Measurements from ENCODE around the gene HIVEP3.

HIVEP3 gene

GRCh38 chr1:41846625-41847405 is 71.9 kb downstream of the HIVEP3 start:
- Histone ChIP-seq H3K27me3 (ENCODE audit: control insufficient read depth in 3 of 3, insufficient read depth in 3 of 3, low read depth in 1 of 3, low read length in 3 of 3) (no peaks in the 10 kb centered on the region), H2BK5ac (ENCODE audit: low read length) (no peak overlapping the region), H4K8ac (ENCODE audit: low read depth, low read length) (no peak overlapping the region), H3K9ac (ENCODE audit: low read depth, low read length, poor library complexity) (no peak overlapping the region), H3K79me1 (ENCODE audit: low read depth, low read length) (no peaks in the 10 kb centered on the region), H3K4me2 (ENCODE audit: insufficient read depth, low read length, poor library complexity, severe bottlenecking) (no peak overlapping the region), H2AK5ac (ENCODE audit: low read depth, low read length) (no peak overlapping the region), H3K27ac (replicated peaks; ENCODE audit: low read length) (no peak overlapping the region), H2BK15ac (ENCODE audit: low read length) (no peak overlapping the region), H3K4me1 (ENCODE audit: control insufficient read depth in 2 of 2, insufficient read depth in 1 of 2, low read depth in 1 of 2, low read length in 2 of 2) (peaks cover 13 to 16% of the 10 kb centered on the region in 2 donors), H3K4ac (ENCODE audit: low read length) (no peak overlapping the region), H2BK12ac (ENCODE audit: low read length) (no peak overlapping the region), H3K36me3 (replicated peaks in 1 of 2; ENCODE audit: control insufficient read depth in 2 of 2, insufficient read depth in 2 of 2, low read length in 2 of 2) (no peaks in the 10 kb centered on the region), H3K18ac (ENCODE audit: low read length) (no peak overlapping the region), H3K23ac (ENCODE audit: low read depth, low read length, poor library complexity) (no peak overlapping the region), H3K14ac (ENCODE audit: low read length) (no peak overlapping the region), H3K4me3 (ENCODE audit: low read length in 2 of 2) (no peak overlapping the region), H2BK120ac (ENCODE audit: low read depth, low read length) (no peak overlapping the region), H4K91ac (ENCODE audit: low read depth, low read length, poor library complexity) (no peak overlapping the region), H3K9me3 (replicated peaks in 1 of 2; ENCODE audit: control insufficient read depth in 2 of 2, insufficient read depth in 1 of 2, low read depth in 1 of 2, low read length in 2 of 2) (no peaks in the 10 kb centered on the region), H2AFZ (ENCODE audit: low read length) (no peak overlapping the region)
- WGBS, 2 donors (ENCODE audit: extremely low coverage in 2 of 2, insufficient read length in 2 of 2, insufficient replicate concordance in 1 of 2): no CpG with 5 or more reads among the region's 3 CpGs
- no peak for DNase-seq (ENCODE audit: low spot score)

DNA sequence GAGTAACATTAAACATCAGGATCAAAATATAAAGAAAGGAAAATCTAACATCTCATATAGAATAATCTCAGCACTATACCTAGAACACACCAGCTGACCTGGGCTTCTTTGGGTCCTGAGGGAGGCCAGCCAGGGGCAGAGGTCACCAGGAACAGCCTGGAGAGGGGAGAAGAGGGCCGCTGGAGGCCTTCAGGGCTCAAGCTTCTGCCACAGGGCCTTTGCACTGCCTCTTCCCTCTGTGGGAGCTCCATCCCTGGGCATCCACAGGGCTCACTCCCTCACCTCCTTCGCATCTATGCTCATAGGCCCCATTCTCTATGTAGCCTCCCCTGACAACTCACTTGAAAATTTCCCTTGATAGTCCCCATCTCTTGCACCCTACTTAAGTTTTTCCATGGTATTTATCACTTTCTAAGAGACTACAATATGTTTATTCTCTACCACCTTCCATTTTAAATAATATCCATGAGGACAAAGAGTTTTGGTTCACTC is 73.9 kb downstream of the HIVEP3 start:
- no peaks in the 10 kb centered on the region for H3K9me3 ChIP-seq (replicated peaks in 1 of 2; ENCODE audit: control insufficient read depth in 2 of 2, insufficient read depth in 1 of 2, low read depth in 1 of 2, low read length in 2 of 2)

GRCh38 chr1:41844255-41844654 is 74.5 kb downstream of the HIVEP3 start:
- no peak overlapping the region for H4K91ac ChIP-seq (ENCODE audit: low read depth, low read length, poor library complexity)
- H2BK15ac ChIP-seq (ENCODE audit: low read length): no peak overlapping the region
- H3K36me3 ChIP-seq (replicated peaks in 1 of 2; ENCODE audit: control insufficient read depth in 2 of 2, insufficient read depth in 2 of 2, low read length in 2 of 2): no peaks in the 10 kb centered on the region
- no peak overlapping the region for H3K27ac ChIP-seq (replicated peaks; ENCODE audit: low read length)
- no peak overlapping the region for H3K14ac ChIP-seq (ENCODE audit: low read length)
- WGBS, 2 donors (ENCODE audit: extremely low coverage in 2 of 2, insufficient read length in 2 of 2, insufficient replicate concordance in 1 of 2): no CpG with 5 or more reads among the region's 8 CpGs
- H2BK5ac ChIP-seq (ENCODE audit: low read length): no peak overlapping the region
- no peaks in the 10 kb centered on the region for H3K9me3 ChIP-seq (replicated peaks in 1 of 2; ENCODE audit: control insufficient read depth in 2 of 2, insufficient read depth in 1 of 2, low read depth in 1 of 2, low read length in 2 of 2)
- H4K8ac ChIP-seq (ENCODE audit: low read depth, low read length): no peak overlapping the region
- no peak overlapping the region for H3K23ac ChIP-seq (ENCODE audit: low read depth, low read length, poor library complexity)
- no peak overlapping the region for H2AK5ac ChIP-seq (ENCODE audit: low read depth, low read length)
- H3K4me2 ChIP-seq (ENCODE audit: insufficient read depth, low read length, poor library complexity, severe bottlenecking): no peak overlapping the region
- H2BK120ac ChIP-seq (ENCODE audit: low read depth, low read length): no peak overlapping the region
- H3K4me1 ChIP-seq (ENCODE audit: control insufficient read depth in 2 of 2, insufficient read depth in 1 of 2, low read depth in 1 of 2, low read length in 2 of 2): peaks cover 13 to 16% of the 10 kb centered on the region in 2 donors
- H3K4me3 ChIP-seq (ENCODE audit: low read length in 2 of 2): no peak overlapping the region
- no peak for DNase-seq (ENCODE audit: low spot score)
- peak overlapping the region; percentile 15 for H3K18ac ChIP-seq (ENCODE audit: low read length)
- no peaks in the 10 kb centered on the region for H3K27me3 ChIP-seq (ENCODE audit: control insufficient read depth in 3 of 3, insufficient read depth in 3 of 3, low read depth in 1 of 3, low read length in 3 of 3)
- no peak overlapping the region for H2AFZ ChIP-seq (ENCODE audit: low read length)
- no peaks in the 10 kb centered on the region for H3K79me1 ChIP-seq (ENCODE audit: low read depth, low read length)
- no peak overlapping the region for H3K4ac ChIP-seq (ENCODE audit: low read length)
- H3K9ac ChIP-seq (ENCODE audit: low read depth, low read length, poor library complexity): no peak overlapping the region
- H2BK12ac ChIP-seq (ENCODE audit: low read length): no peak overlapping the region

More for the DNA sequence above, 73.9 kb downstream of the HIVEP3 start:
- H3K9ac ChIP-seq (ENCODE audit: low read depth, low read length, poor library complexity): no peak overlapping the region
- no peak for DNase-seq (ENCODE audit: low spot score)
- H3K23ac ChIP-seq (ENCODE audit: low read depth, low read length, poor library complexity): no peak overlapping the region
- H3K4me2 ChIP-seq (ENCODE audit: insufficient read depth, low read length, poor library complexity, severe bottlenecking): no peak overlapping the region
- no peak overlapping the region for H3K4me3 ChIP-seq (ENCODE audit: low read length in 2 of 2)
- H2AK5ac ChIP-seq (ENCODE audit: low read depth, low read length): no peak overlapping the region
- H2BK12ac ChIP-seq (ENCODE audit: low read length): no peak overlapping the region
- H3K4ac ChIP-seq (ENCODE audit: low read length): no peak overlapping the region
- H3K18ac ChIP-seq (ENCODE audit: low read length): no peak overlapping the region
- no peak overlapping the region for H2BK5ac ChIP-seq (ENCODE audit: low read length)
- peaks cover 13 to 16% of the 10 kb centered on the region in 2 donors for H3K4me1 ChIP-seq (ENCODE audit: control insufficient read depth in 2 of 2, insufficient read depth in 1 of 2, low read depth in 1 of 2, low read length in 2 of 2)
- no CpG with 5 or more reads among the region's 2 CpGs for WGBS, 2 donors (ENCODE audit: extremely low coverage in 2 of 2, insufficient read length in 2 of 2, insufficient replicate concordance in 1 of 2)
- no peak overlapping the region for H3K14ac ChIP-seq (ENCODE audit: low read length)
- H4K91ac ChIP-seq (ENCODE audit: low read depth, low read length, poor library complexity): no peak overlapping the region
- no peaks in the 10 kb centered on the region for H3K79me1 ChIP-seq (ENCODE audit: low read depth, low read length)
- H3K27me3 ChIP-seq (ENCODE audit: control insufficient read depth in 3 of 3, insufficient read depth in 3 of 3, low read depth in 1 of 3, low read length in 3 of 3): no peaks in the 10 kb centered on the region
- H2BK120ac ChIP-seq (ENCODE audit: low read depth, low read length): no peak overlapping the region
- no peaks in the 10 kb centered on the region for H3K36me3 ChIP-seq (replicated peaks in 1 of 2; ENCODE audit: control insufficient read depth in 2 of 2, insufficient read depth in 2 of 2, low read length in 2 of 2)
- H2AFZ ChIP-seq (ENCODE audit: low read length): no peak overlapping the region
- no peak overlapping the region for H2BK15ac ChIP-seq (ENCODE audit: low read length)
- no peak overlapping the region for H4K8ac ChIP-seq (ENCODE audit: low read depth, low read length)
- H3K27ac ChIP-seq (replicated peaks; ENCODE audit: low read length): no peak overlapping the region

GRCh38 chr1:41842993-41843755 is 75.5 kb downstream of the HIVEP3 start:
- H3K36me3 ChIP-seq (replicated peaks in 1 of 2; ENCODE audit: control insufficient read depth in 2 of 2, insufficient read depth in 2 of 2, low read length in 2 of 2): no peaks in the 10 kb centered on the region
- DNase-seq (ENCODE audit: low spot score): no peak
- no peaks in the 10 kb centered on the region for H3K9me3 ChIP-seq (replicated peaks in 1 of 2; ENCODE audit: control insufficient read depth in 2 of 2, insufficient read depth in 1 of 2, low read depth in 1 of 2, low read length in 2 of 2)
- no peak overlapping the region for H3K4me2 ChIP-seq (ENCODE audit: insufficient read depth, low read length, poor library complexity, severe bottlenecking)
- H3K79me1 ChIP-seq (ENCODE audit: low read depth, low read length): no peaks in the 10 kb centered on the region
- H3K27me3 ChIP-seq (ENCODE audit: control insufficient read depth in 3 of 3, insufficient read depth in 3 of 3, low read depth in 1 of 3, low read length in 3 of 3): no peaks in the 10 kb centered on the region
- peaks cover 13 to 16% of the 10 kb centered on the region in 2 donors for H3K4me1 ChIP-seq (ENCODE audit: control insufficient read depth in 2 of 2, insufficient read depth in 1 of 2, low read depth in 1 of 2, low read length in 2 of 2)
- no peak overlapping the region for H2AK5ac ChIP-seq (ENCODE audit: low read depth, low read length)
- H3K14ac ChIP-seq (ENCODE audit: low read length): no peak overlapping the region
- H4K91ac ChIP-seq (ENCODE audit: low read depth, low read length, poor library complexity): no peak overlapping the region
- no peak overlapping the region for H3K4me3 ChIP-seq (ENCODE audit: low read length in 2 of 2)
- no peak overlapping the region for H3K9ac ChIP-seq (ENCODE audit: low read depth, low read length, poor library complexity)
- no peak overlapping the region for H2BK15ac ChIP-seq (ENCODE audit: low read length)
- no peak overlapping the region for H4K8ac ChIP-seq (ENCODE audit: low read depth, low read length)
- H3K18ac ChIP-seq (ENCODE audit: low read length): peak overlapping the region; percentile 39
- no peak overlapping the region for H3K27ac ChIP-seq (replicated peaks; ENCODE audit: low read length)
- H3K4ac ChIP-seq (ENCODE audit: low read length): no peak overlapping the region
- H2BK5ac ChIP-seq (ENCODE audit: low read length): no peak overlapping the region
- H2BK120ac ChIP-seq (ENCODE audit: low read depth, low read length): no peak overlapping the region
- H2BK12ac ChIP-seq (ENCODE audit: low read length): peak overlapping the region; percentile 43
- H3K23ac ChIP-seq (ENCODE audit: low read depth, low read length, poor library complexity): no peak overlapping the region
- peak overlapping the region; percentile 42 for H2AFZ ChIP-seq (ENCODE audit: low read length)
- no CpG with 5 or more reads among the region's 11 CpGs for WGBS, 2 donors (ENCODE audit: extremely low coverage in 2 of 2, insufficient read length in 2 of 2, insufficient replicate concordance in 1 of 2)
